Measurements from ENCODE around the gene RAPGEF2. TPM values are rescaled to one million over a fixed set of nuclear protein-coding genes. Genes with fewer than 3 reads are reported as not detected.

RAPGEF2 gene
- total RNA-seq, 1 experiment from 2014 or later, result 29.8 TPM

GRCh38 chr4:159173886-159174285 lies 71.0 kb downstream of the RAPGEF2 start:
- Histone ChIP-seq H3K27me3 (ENCODE audit: insufficient read depth, low read depth) (no peaks in the 10 kb centered on the region), H3K4me1 (replicated peaks; ENCODE audit: insufficient read depth) (peaks cover 17% of the 10 kb centered on the region), H3K36me3 (ENCODE audit: low read depth) (no peaks in the 10 kb centered on the region), H3K27ac (no peak overlapping the region), H3K4me3 (no peak overlapping the region), H3K9me2 (ENCODE audit: insufficient read depth) (no peaks in the 10 kb centered on the region), H3K79me2 (ENCODE audit: low read depth) (peaks cover 59% of the 10 kb centered on the region), H3K4me2 (no peak overlapping the region), H4K20me1 (ENCODE audit: insufficient read depth) (no peaks in the 10 kb centered on the region), H3F3A (ENCODE audit: insufficient read depth, low read depth) (peaks cover 16% of the 10 kb centered on the region), H3K9me3 (ENCODE audit: insufficient read depth, low read depth) (no peaks in the 10 kb centered on the region), H2AFZ (no peak overlapping the region)
- POLR2A ChIA-PET (ENCODE audit: unreplicated experiment), result no interaction called here
- intact Hi-C loops (cut with micrococcal nuclease; ENCODE audit: unreplicated experiment), result loop anchor here (2.0 kb wide), 2 partner anchors 177 to 451 kb away; partner anchors contain the start of gene PPID
- no TSS peak for BruUV-seq (replicated peaks)
- CTCF ChIA-PET, result no interaction called here
- TF ChIP-seq EZH2 (IDR thresholded peaks at IDR 0.05; ENCODE audit: low read depth) (no peak), CTCF (conservative IDR thresholded peaks at IDR 0.05) (no peak)
- DNase-seq, result no peak

- Histone ChIP-seq H2AFZ (no peak overlapping the region), H3K4me3 (peak overlapping the region; percentile 24; the same call in 1 of the 2 replicates), H3K9me3 (ENCODE audit: insufficient read depth, low read depth) (no peaks in the 10 kb centered on the region), H3K79me2 (ENCODE audit: low read depth) (peaks cover 66% of the 10 kb centered on the region), H3K9me2 (ENCODE audit: insufficient read depth) (no peaks in the 10 kb centered on the region), H3K27ac (peak overlapping the region; percentile 74), H3K4me2 (peak overlapping the region; percentile 78), H3F3A (ENCODE audit: insufficient read depth, low read depth) (peaks cover 16% of the 10 kb centered on the region), H3K27me3 (ENCODE audit: insufficient read depth, low read depth) (no peaks in the 10 kb centered on the region), H4K20me1 (ENCODE audit: insufficient read depth) (no peaks in the 10 kb centered on the region), H3K36me3 (ENCODE audit: low read depth) (no peaks in the 10 kb centered on the region), H3K4me1 (replicated peaks; ENCODE audit: insufficient read depth) (peaks cover 17% of the 10 kb centered on the region)
- ChIA-PET POLR2A (ENCODE audit: unreplicated experiment) (no interaction called here), CTCF (no interaction called here)
- no peak for DNase-seq
- TF ChIP-seq CTCF (conservative IDR thresholded peaks at IDR 0.05) (no peak), EZH2 (IDR thresholded peaks at IDR 0.05; ENCODE audit: low read depth) (no peak)
- intact Hi-C loops (cut with micrococcal nuclease; ENCODE audit: unreplicated experiment), result loop anchor here (1.0 to 2.0 kb wide), 9 partner anchors 69 to 502 kb away; partner anchors contain the start of genes ETFDH and PPID
- BruUV-seq (replicated peaks), result no TSS peak
Measured at GRCh38 chr4:159174645-159175084, 71.8 kb downstream of the RAPGEF2 start.

- no peak overlapping the region for H2AFZ ChIP-seq
- ChIA-PET POLR2A (ENCODE audit: unreplicated experiment) (interaction anchor here (0.5 kb wide), 1 partner anchor 301 kb away, joined by 3 read pairs; no protein-coding TSS in a partner anchor), CTCF (no interaction called here)
- H4K20me1 ChIP-seq (ENCODE audit: insufficient read depth), result no peaks in the 10 kb centered on the region
- peak overlapping the region; percentile 74 for H3K27ac ChIP-seq
- no peaks in the 10 kb centered on the region for H3K9me3 ChIP-seq (ENCODE audit: insufficient read depth, low read depth)
- TSS peak; percentile 19 for BruUV-seq (replicated peaks)
- H3F3A ChIP-seq (ENCODE audit: insufficient read depth, low read depth), result peaks cover 16% of the 10 kb centered on the region
- H3K9me2 ChIP-seq (ENCODE audit: insufficient read depth), result no peaks in the 10 kb centered on the region
- peak overlapping the region; percentile 78 for H3K4me2 ChIP-seq
- peak overlapping the region; percentile 38; the same call in 1 of the 2 replicates for H3K4me3 ChIP-seq
- H3K36me3 ChIP-seq (ENCODE audit: low read depth), result no peaks in the 10 kb centered on the region
- TF ChIP-seq EZH2 (IDR thresholded peaks at IDR 0.05; ENCODE audit: low read depth), result no peak
- peak; percentile 87 for TF ChIP-seq CTCF (conservative IDR thresholded peaks at IDR 0.05)
- peak; percentile 64 to 81 for DNase-seq
- H3K27me3 ChIP-seq (ENCODE audit: insufficient read depth, low read depth), result no peaks in the 10 kb centered on the region
- intact Hi-C loops (cut with micrococcal nuclease; ENCODE audit: unreplicated experiment), result loop anchor here (1.0 to 2.0 kb wide), 9 partner anchors 70 to 503 kb away; partner anchors contain the start of genes ETFDH and PPID
- H3K79me2 ChIP-seq (ENCODE audit: low read depth), result peaks cover 70% of the 10 kb centered on the region
- H3K4me1 ChIP-seq (replicated peaks; ENCODE audit: insufficient read depth), result peaks cover 17% of the 10 kb centered on the region
Measured at GRCh38 chr4:159175085-159175988, 72.5 kb downstream of the RAPGEF2 start.

All from PC-9 (cell line).